Uterus (tissue), 4 donors: ENCODE results near the gene ATP2A2. TPM values are rescaled to one million over a fixed set of nuclear protein-coding genes. Genes with fewer than 3 reads are reported as not detected.

Experiments used
- DNase-seq, 2 donors: peaks; one replicate each; pipeline ENCODE4 v3.0.0-alpha.2; 2019 to 2020
- H3K27ac ChIP-seq, 2 donors: fragments of 200-600 bp; sonication (generic); 1 replicate in 1 of 2; 2 replicates in 1 of 2; pipeline ENCODE4 v1.5.1; 2016 to 2018
- H3K27me3 ChIP-seq, 2 donors: fragments of 200-600 bp; sonication (generic); one replicate each; pipeline ENCODE4 v1.5.1; 2018 to 2019; ENCODE audit warnings: control low read depth in 1 of 2
- H3K36me3 ChIP-seq, 2 donors: fragments of 200-600 bp; sonication (generic); one replicate each; pipeline ENCODE4 v1.5.1; 2019; ENCODE audit warnings: control low read depth in 1 of 2
- H3K4me1 ChIP-seq, 2 donors: fragments of 200-600 bp; sonication (generic); one replicate each; pipeline ENCODE4 v1.5.1; 2018 to 2019; ENCODE audit warnings: control low read depth in 1 of 2
- H3K4me3 ChIP-seq, 2 donors: fragments of 200-600 bp; sonication (generic); 1 replicate in 1 of 2; 2 replicates in 1 of 2; pipeline ENCODE4 v1.5.1; 2018 to 2019; ENCODE audit warnings: mild to moderate bottlenecking in 1 of 2
- H3K9me3 ChIP-seq, 2 donors: fragments of 200-600 bp; sonication (generic); one replicate each; pipeline ENCODE4 v1.5.1; 2019; ENCODE audit warnings: control low read depth in 1 of 2
- POLR2A ChIP-seq, 2 donors: fragments of 450-650 bp; IDR thresholded peaks; one replicate each; pipeline ENCODE4 v1.6.1; 2016; ENCODE audit warnings: antibody characterized with exemption in 2 of 2, mild to moderate bottlenecking in 1 of 2, moderate library complexity in 1 of 2
- intact Hi-C: fragments of 100-400 bp; cut with DNase I; formaldehyde crosslinking; loops from one replicate; pipeline ENCODE4 v1.15.1; 2023; ENCODE audit warnings: low total_unique reads
- total RNA-seq, 4 donors: library from RNA; depleted of rRNA in 3 of 4; stranded (reverse); fragments of >200 nt in 3 of 4; gene quantifications; one replicate each; pipeline versions ENCODE4 v1.1.0 to v1.2.4, GENCODE V29; 2014 to 2023
- TF ChIP-seq, protein P1 (sequence below), 4 experiments: fragments of 200-600 bp in 2 of 4; fragments of 450-650 bp in 2 of 4; sonication (generic) in 2 of 4; IDR thresholded peaks; one replicate each; pipeline ENCODE4 v1.5.1; 2016 to 2019; ENCODE audit warnings: antibody characterized with exemption in 4 of 4, mild to moderate bottlenecking in 2 of 4, moderate library complexity in 1 of 4
- donor health status: DM: yes; HTN: yes; CAD: no.

ATP2A2 gene
- total RNA-seq, 4 donors from 2014 or later, result 61.5 to 173 (median 97.9) TPM

DNA sequence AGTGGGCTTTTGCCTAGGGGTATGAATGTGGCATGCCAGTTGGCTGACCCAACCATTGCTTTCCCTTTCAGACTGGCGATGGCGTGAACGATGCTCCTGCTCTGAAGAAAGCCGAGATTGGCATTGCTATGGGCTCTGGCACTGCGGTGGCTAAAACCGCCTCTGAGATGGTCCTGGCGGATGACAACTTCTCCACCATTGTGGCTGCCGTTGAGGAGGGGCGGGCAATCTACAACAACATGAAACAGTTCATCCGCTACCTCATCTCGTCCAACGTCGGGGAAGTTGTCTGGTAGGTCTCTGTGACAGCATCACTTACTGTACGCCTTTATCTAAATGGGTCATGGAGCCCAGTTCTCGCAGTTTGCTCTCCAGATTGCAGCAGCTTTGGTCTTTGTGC, 61.1 kb downstream of the ATP2A2 start:
- Histone ChIP-seq H3K4me1 (no peaks in the 10 kb centered on the region), H3K36me3 (no peaks in the 10 kb centered on the region), H3K9me3 (no peaks in the 10 kb centered on the region), H3K27me3 (no peaks in the 10 kb centered on the region), H3K4me3 (no peak overlapping the region), H3K27ac (no peak overlapping the region)
- DNase-seq, result no peak
- TF ChIP-seq POLR2A (IDR thresholded peaks at IDR 0.05), result no peak
- TF ChIP-seq, protein P1, sequence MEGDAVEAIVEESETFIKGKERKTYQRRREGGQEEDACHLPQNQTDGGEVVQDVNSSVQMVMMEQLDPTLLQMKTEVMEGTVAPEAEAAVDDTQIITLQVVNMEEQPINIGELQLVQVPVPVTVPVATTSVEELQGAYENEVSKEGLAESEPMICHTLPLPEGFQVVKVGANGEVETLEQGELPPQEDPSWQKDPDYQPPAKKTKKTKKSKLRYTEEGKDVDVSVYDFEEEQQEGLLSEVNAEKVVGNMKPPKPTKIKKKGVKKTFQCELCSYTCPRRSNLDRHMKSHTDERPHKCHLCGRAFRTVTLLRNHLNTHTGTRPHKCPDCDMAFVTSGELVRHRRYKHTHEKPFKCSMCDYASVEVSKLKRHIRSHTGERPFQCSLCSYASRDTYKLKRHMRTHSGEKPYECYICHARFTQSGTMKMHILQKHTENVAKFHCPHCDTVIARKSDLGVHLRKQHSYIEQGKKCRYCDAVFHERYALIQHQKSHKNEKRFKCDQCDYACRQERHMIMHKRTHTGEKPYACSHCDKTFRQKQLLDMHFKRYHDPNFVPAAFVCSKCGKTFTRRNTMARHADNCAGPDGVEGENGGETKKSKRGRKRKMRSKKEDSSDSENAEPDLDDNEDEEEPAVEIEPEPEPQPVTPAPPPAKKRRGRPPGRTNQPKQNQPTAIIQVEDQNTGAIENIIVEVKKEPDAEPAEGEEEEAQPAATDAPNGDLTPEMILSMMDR (IDR thresholded peaks at IDR 0.05), result no peak
- intact Hi-C loops, result no loop called here

DNA sequence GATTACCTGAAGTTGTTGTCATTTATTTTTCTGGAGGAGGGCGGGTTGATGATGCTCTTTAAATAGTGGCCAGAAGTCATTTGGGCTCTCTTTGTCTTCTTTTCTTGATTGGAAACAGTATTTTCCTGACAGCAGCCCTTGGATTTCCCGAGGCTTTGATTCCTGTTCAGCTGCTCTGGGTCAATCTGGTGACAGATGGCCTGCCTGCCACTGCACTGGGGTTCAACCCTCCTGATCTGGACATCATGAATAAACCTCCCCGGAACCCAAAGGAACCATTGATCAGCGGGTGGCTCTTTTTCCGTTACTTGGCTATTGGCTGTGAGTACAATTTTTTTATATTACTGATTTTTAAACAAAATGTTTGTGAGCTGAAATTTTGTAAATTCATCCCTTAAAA, 62.1 kb downstream of the ATP2A2 start:
- intact Hi-C loops, result no loop called here
- TF ChIP-seq, protein P1 (IDR thresholded peaks at IDR 0.05), result no peak
- no peak for TF ChIP-seq POLR2A (IDR thresholded peaks at IDR 0.05)
- no peaks in the 10 kb centered on the region for H3K27me3 ChIP-seq
- H3K36me3 ChIP-seq, result no peaks in the 10 kb centered on the region
- H3K4me3 ChIP-seq, result no peak overlapping the region
- H3K4me1 ChIP-seq, result no peaks in the 10 kb centered on the region
- no peak for DNase-seq
- H3K27ac ChIP-seq, result no peak overlapping the region
- no peaks in the 10 kb centered on the region for H3K9me3 ChIP-seq

DNA sequence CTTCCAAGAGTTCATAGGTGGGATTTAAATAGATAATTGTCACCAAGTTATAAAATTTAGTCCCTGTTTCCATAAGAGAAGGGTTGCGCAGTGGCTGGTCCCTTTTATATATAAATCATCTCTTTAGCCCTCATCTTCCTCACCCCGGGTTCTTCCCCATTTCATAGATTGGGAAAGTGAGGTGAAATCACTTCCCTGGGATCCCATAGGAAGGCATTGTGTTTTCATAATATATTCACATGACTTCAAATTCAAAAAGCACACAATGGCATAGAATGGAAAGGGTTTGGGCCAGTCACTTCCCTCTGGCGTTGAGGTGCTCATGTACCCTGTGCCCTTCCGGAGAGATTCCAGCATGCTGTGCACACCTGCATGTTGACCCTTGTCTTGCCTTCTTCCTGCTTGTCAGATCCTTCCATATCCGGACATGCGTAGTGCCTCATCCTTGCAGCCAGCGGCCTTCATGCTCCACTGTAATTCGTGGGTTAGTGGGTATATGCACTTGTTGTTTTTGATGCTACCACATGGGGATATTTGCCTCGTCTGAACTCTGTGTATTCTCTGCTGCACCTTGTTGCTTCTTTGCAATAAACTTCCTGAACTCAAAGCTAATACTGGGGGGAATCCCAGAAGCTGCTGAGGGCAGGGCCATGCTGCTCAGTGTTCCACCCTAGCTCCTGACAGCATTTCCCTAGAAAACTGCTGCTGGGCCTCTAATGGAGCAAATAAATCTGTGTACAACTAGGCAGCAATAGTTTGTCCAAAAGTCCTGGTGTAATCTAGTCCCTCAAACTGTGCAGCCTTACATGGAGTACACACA, 62.9 kb downstream of the ATP2A2 start:
- TF ChIP-seq POLR2A (IDR thresholded peaks at IDR 0.05), result no peak
- TF ChIP-seq, protein P1 (IDR thresholded peaks at IDR 0.05), result no peak
- H3K4me1 ChIP-seq, result no peaks in the 10 kb centered on the region
- intact Hi-C loops, result no loop called here
- H3K9me3 ChIP-seq, result no peaks in the 10 kb centered on the region
- no peaks in the 10 kb centered on the region for H3K36me3 ChIP-seq
- DNase-seq, result no peak
- H3K27me3 ChIP-seq, result no peaks in the 10 kb centered on the region
- no peak overlapping the region for H3K27ac ChIP-seq
- H3K4me3 ChIP-seq, result no peak overlapping the region

DNA sequence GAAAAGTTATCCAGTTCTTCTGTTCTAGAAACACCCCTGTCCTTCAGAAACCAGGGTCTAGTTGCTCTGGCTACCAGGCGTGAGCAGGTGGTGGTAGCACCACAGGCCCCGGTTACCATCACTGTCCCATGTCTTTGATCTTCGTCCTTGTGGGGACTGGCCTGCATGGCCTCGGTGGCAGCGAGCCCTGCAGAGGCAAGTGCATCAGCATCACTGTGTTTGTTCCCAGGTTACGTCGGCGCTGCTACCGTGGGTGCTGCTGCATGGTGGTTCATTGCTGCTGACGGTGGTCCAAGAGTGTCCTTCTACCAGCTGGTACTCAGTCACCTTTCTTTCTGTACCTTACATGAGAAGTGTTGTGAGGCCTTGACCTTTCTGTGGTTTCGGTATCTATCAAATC, 63.6 kb downstream of the ATP2A2 start:
- DNase-seq, result no peak
- H3K4me1 ChIP-seq, result no peaks in the 10 kb centered on the region
- no peak overlapping the region for H3K27ac ChIP-seq
- no peaks in the 10 kb centered on the region for H3K36me3 ChIP-seq
- no peak for TF ChIP-seq POLR2A (IDR thresholded peaks at IDR 0.05)
- TF ChIP-seq, protein P1 (IDR thresholded peaks at IDR 0.05), result no peak
- intact Hi-C loops, result no loop called here
- H3K4me3 ChIP-seq, result no peak overlapping the region
- H3K9me3 ChIP-seq, result no peaks in the 10 kb centered on the region
- H3K27me3 ChIP-seq, result no peaks in the 10 kb centered on the region

DNA sequence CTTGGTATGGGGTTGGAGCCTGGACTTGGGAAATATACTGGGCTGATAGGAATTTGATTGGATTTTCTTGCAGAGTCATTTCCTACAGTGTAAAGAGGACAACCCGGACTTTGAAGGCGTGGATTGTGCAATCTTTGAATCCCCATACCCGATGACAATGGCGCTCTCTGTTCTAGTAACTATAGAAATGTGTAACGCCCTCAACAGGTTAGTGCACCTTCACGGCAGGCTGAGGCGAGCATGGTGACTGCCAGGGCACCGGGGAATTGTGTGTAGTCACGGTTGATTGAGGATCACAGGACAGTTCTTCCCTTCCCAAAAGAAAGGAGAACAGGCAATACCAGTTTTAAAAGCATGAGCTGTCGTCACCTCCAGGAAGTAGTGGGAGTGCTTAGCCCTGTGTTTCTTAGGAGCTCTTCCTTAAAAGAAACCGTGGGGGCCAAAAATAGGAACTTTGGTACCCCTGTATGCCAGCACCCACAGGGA, 64.2 kb downstream of the ATP2A2 start:
- no peak overlapping the region for H3K27ac ChIP-seq
- TF ChIP-seq POLR2A (IDR thresholded peaks at IDR 0.05), result no peak
- TF ChIP-seq, protein P1 (IDR thresholded peaks at IDR 0.05), result no peak

More for the DNA sequence above, 64.2 kb downstream of the ATP2A2 start:
- no peaks in the 10 kb centered on the region for H3K27me3 ChIP-seq
- no peak for DNase-seq
- intact Hi-C loops, result no loop called here
- H3K4me3 ChIP-seq, result no peak overlapping the region
- no peaks in the 10 kb centered on the region for H3K36me3 ChIP-seq
- no peaks in the 10 kb centered on the region for H3K9me3 ChIP-seq
- no peaks in the 10 kb centered on the region for H3K4me1 ChIP-seq
